ENCODE results near the gene ULK3. TPM values are rescaled to one million over a fixed set of nuclear protein-coding genes. Genes with fewer than 3 reads are reported as not detected.

Gene ULK3
- total RNA-seq, 4 donors from 2014 or later = 138 to 473 (median 312) TPM

DNA sequence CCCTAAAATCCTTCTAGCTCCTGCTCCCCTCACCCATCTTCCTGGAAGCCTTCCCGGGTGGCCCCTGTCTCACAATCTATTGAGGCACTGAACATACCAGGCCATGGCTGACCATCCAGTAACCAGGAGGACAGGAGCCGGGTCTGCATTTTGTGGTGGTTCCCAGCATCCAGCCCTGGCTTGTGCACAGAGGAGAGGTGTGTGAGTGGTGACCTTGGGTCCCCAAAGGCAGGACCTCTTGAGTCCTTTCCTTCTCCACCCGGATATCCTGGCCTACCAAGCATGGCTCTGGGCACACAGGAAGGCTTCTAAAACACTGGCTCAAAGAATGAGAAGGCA, 53.2 kb downstream of the ULK3 start:
- DNase-seq = no peak
- H3K4me3 ChIP-seq = peak overlapping the region in 1 of 4 donors; percentile 32

GRCh38 chr15:74789171-74789631, 53.8 kb downstream of the ULK3 start:
- DNase-seq = peak; percentile 89
- H3K9me3 ChIP-seq = no peaks in the 10 kb centered on the region
- H3K36me3 ChIP-seq = no peaks in the 10 kb centered on the region
- H3K4me3 ChIP-seq = peak overlapping the region in 1 of 4 donors; percentile 32
- WGBS, 2 donors (ENCODE audit: low coverage in 1 of 2) = 26% methylated on average over 9 of the region's 14 CpGs; no CpG with 5 or more reads in 1 of the 2 donors
- peak in 2 of 3 donors; percentile 18 to 57 for TF ChIP-seq POLR2AphosphoS5 (IDR thresholded peaks at IDR 0.05)
- no peak for TF ChIP-seq POLR2A (IDR thresholded peaks at IDR 0.05)
- TF ChIP-seq, protein P1, sequence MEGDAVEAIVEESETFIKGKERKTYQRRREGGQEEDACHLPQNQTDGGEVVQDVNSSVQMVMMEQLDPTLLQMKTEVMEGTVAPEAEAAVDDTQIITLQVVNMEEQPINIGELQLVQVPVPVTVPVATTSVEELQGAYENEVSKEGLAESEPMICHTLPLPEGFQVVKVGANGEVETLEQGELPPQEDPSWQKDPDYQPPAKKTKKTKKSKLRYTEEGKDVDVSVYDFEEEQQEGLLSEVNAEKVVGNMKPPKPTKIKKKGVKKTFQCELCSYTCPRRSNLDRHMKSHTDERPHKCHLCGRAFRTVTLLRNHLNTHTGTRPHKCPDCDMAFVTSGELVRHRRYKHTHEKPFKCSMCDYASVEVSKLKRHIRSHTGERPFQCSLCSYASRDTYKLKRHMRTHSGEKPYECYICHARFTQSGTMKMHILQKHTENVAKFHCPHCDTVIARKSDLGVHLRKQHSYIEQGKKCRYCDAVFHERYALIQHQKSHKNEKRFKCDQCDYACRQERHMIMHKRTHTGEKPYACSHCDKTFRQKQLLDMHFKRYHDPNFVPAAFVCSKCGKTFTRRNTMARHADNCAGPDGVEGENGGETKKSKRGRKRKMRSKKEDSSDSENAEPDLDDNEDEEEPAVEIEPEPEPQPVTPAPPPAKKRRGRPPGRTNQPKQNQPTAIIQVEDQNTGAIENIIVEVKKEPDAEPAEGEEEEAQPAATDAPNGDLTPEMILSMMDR (IDR thresholded peaks at IDR 0.05) = no peak
- peaks cover 57 to 96% (median 73%) of the 10 kb centered on the region in 4 donors for H3K4me1 ChIP-seq
- intact Hi-C loops (cut with DNase I; ENCODE audit: low total_unique reads) (no loop called here), in situ Hi-C loops (cut with MboI; ENCODE audit: low pct_ligation_motif_present in 1 of 4, low pct_unique_long_range_greater_than_20kb in 1 of 4, low sequenced_read_pairs in 3 of 4) (no loop called here)
- no peaks in the 10 kb centered on the region for H3K27me3 ChIP-seq
- peak overlapping the region; percentile 84 to 92 (median 86) for H3K27ac ChIP-seq

More for the DNA sequence above, 53.2 kb downstream of the ULK3 start:
- Histone ChIP-seq H3K36me3 (no peaks in the 10 kb centered on the region), H3K27me3 (no peaks in the 10 kb centered on the region), H3K9me3 (no peaks in the 10 kb centered on the region), H3K27ac (peak overlapping the region; percentile 84 to 92 (median 86)), H3K4me1 (peaks cover 57 to 91% (median 69%) of the 10 kb centered on the region in 4 donors)
- TF ChIP-seq POLR2AphosphoS5 (IDR thresholded peaks at IDR 0.05) = no peak
- WGBS, 2 donors (ENCODE audit: low coverage in 1 of 2) = 0 to 23% methylated on average over 1 to 3 of the region's 3 CpGs
- intact Hi-C loops (cut with DNase I; ENCODE audit: low total_unique reads) (no loop called here), in situ Hi-C loops (cut with MboI; ENCODE audit: low pct_ligation_motif_present in 1 of 4, low pct_unique_long_range_greater_than_20kb in 1 of 4, low sequenced_read_pairs in 3 of 4) (no loop called here)

DNA sequence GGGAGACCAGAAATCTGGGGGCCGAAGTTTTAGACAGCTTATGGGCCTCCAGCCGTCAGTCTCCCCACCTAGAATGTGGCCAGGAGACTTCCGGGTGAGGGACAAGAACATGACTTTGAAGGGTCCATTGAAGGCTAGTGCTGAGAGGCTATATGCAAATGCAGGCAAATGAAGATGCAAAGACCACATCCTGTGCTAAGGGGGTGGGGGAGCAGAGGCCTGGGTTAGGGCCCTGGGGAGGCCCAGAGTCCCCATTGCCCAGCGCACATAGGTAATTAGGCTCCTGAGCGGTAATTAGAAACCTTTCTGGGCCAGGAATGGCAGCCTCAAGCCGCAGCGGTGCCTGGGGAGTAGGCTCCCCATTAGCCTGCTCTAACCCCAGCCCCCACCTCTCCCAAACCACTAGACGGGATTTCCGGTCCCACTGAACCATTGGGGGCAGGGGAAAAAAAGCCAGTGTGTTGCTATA, 54.2 kb downstream of the ULK3 start:
- DNase-seq = peak; percentile 61
- 42% methylated on average over 9 of the region's 9 CpGs; no CpG with 5 or more reads in 1 of the 2 donors for WGBS, 2 donors (ENCODE audit: low coverage in 1 of 2)
- Histone ChIP-seq H3K4me3 (peak overlapping the region in 1 of 4 donors; percentile 32), H3K27me3 (no peaks in the 10 kb centered on the region), H3K27ac (peak overlapping the region; percentile 84 to 92 (median 86)), H3K36me3 (no peaks in the 10 kb centered on the region), H3K4me1 (peaks cover 61 to 100% (median 78%) of the 10 kb centered on the region in 4 donors), H3K9me3 (no peaks in the 10 kb centered on the region)
- intact Hi-C loops (cut with DNase I; ENCODE audit: low total_unique reads) = no loop called here
- no peak for TF ChIP-seq EP300 (IDR thresholded peaks at IDR 0.05; ENCODE audit: low read depth)
- TF ChIP-seq POLR2AphosphoS5 (IDR thresholded peaks at IDR 0.05) = peak in 1 of 3 donors; percentile 8
- TF ChIP-seq POLR2A (IDR thresholded peaks at IDR 0.05) = no peak
- TF ChIP-seq, protein P1 (IDR thresholded peaks at IDR 0.05) = no peak
- in situ Hi-C loops (cut with MboI; ENCODE audit: low pct_ligation_motif_present in 1 of 4, low pct_unique_long_range_greater_than_20kb in 1 of 4, low sequenced_read_pairs in 3 of 4) = no loop called here

- peak overlapping the region; percentile 84 to 92 (median 86) for H3K27ac ChIP-seq
- H3K27me3 ChIP-seq = no peaks in the 10 kb centered on the region
- 41% methylated on average over 7 of the region's 7 CpGs; no CpG with 5 or more reads in 1 of the 2 donors for WGBS, 2 donors (ENCODE audit: low coverage in 1 of 2)
- no peak for DNase-seq
- in situ Hi-C loops (cut with MboI; ENCODE audit: low pct_ligation_motif_present in 1 of 4, low pct_unique_long_range_greater_than_20kb in 1 of 4, low sequenced_read_pairs in 3 of 4) (no loop called here), intact Hi-C loops (cut with DNase I; ENCODE audit: low total_unique reads) (no loop called here)
- peak overlapping the region in 1 of 4 donors; percentile 4 for H3K4me3 ChIP-seq
- H3K9me3 ChIP-seq = no peaks in the 10 kb centered on the region
- H3K4me1 ChIP-seq = peaks cover 63 to 100% (median 81%) of the 10 kb centered on the region in 4 donors
- no peaks in the 10 kb centered on the region for H3K36me3 ChIP-seq
- TF ChIP-seq POLR2AphosphoS5 (IDR thresholded peaks at IDR 0.05) (no peak), POLR2A (IDR thresholded peaks at IDR 0.05) (peak; percentile 3), EP300 (IDR thresholded peaks at IDR 0.05; ENCODE audit: low read depth) (no peak)
- TF ChIP-seq, protein P1 (IDR thresholded peaks at IDR 0.05) = peak in 1 of 5 experiments; percentile 10
Measured at GRCh38 chr15:74788042-74788682, 54.8 kb downstream of the ULK3 start.
